H1 (cell line): ENCODE data around the gene MYDGF. TPM values are rescaled to one million over a fixed set of nuclear protein-coding genes. Genes with fewer than 3 reads are reported as not detected.

Experiments used
- CTCF ChIA-PET: fragments of 300-600 bp; sonication (Branson Sonifier 250); formaldehyde crosslinking; loops from one replicate; lab custom pipeline; 2021; ENCODE audit not compliant: partially characterized antibody; lab: Charles Lee
- POLR2A ChIA-PET: fragments of 300-600 bp; sonication (Branson Sonifier 250); formaldehyde crosslinking; loops from one replicate; lab custom pipeline; 2021; ENCODE audit warnings: inconsistent platforms; ENCODE audit not compliant: partially characterized antibody; lab: Charles Lee
- DNase-seq, 2 experiments: peaks; one replicate each; pipeline versions ENCODE4 v3.0.0 to v3.0.0-alpha.2; 2010 to 2022; ENCODE audit warnings: low spot score in 2 of 2, low read depth in 1 of 2, mixed read lengths in 1 of 2
- FAIRE-seq: peaks from 2 replicates; lab custom pipeline; 2011; peaks lifted over from hg19 to GRCh38; lab: Jason Lieb, UNC
- H2AFZ ChIP-seq: 2 replicates; pipeline ENCODE4 v1.8.1; 2012; ENCODE audit warnings: low read length, inconsistent platforms
- H2AK5ac ChIP-seq: 2 replicates; pipeline ENCODE4 v1.6.1; 2013; ENCODE audit warnings: low read depth, low read length
- H2BK120ac ChIP-seq: replicated peaks from 2 replicates; pipeline ENCODE3; 2013; ENCODE audit warnings: low read depth, low read length, inconsistent platforms
- H2BK12ac ChIP-seq: 2 replicates; pipeline ENCODE4 v1.6.1; 2013; ENCODE audit warnings: low read depth, low read length
- H2BK15ac ChIP-seq: 2 replicates; pipeline ENCODE4 v1.6.1; 2013; ENCODE audit warnings: low read length
- H2BK20ac ChIP-seq: 2 replicates; pipeline ENCODE4 v1.6.1; 2013; ENCODE audit warnings: low read length
- H2BK5ac ChIP-seq: 2 replicates; pipeline ENCODE4 v1.6.1; 2013; ENCODE audit warnings: low read depth, low read length
- H3K14ac ChIP-seq: 2 replicates; pipeline ENCODE4 v1.6.1; 2013; ENCODE audit warnings: inconsistent platforms; ENCODE audit not compliant: insufficient read length
- H3K18ac ChIP-seq: 2 replicates; pipeline ENCODE4 v1.6.1; 2013; ENCODE audit warnings: low read length; ENCODE audit errors: extremely low read depth
- H3K23ac ChIP-seq: 2 replicates; pipeline ENCODE4 v1.6.1; 2013; ENCODE audit warnings: inconsistent platforms; ENCODE audit not compliant: insufficient read length
- H3K23me2 ChIP-seq: 2 replicates; pipeline ENCODE4 v1.6.1; 2013; ENCODE audit warnings: low read depth, low read length
- H3K27ac ChIP-seq: 2 replicates; pipeline ENCODE4 v1.6.1; 2011; ENCODE audit warnings: low read depth, low read length, inconsistent platforms
- H3K27me3 ChIP-seq, 4 experiments: replicated peaks in 1 of 4; 1 replicate in 1 of 4; 2 replicates in 3 of 4; pipeline versions ENCODE4 v1.6.1 to v1.8.1; 2011 to 2013; ENCODE audit warnings: low read length in 3 of 4, mild to moderate bottlenecking in 3 of 4, inconsistent platforms in 2 of 4, mixed read lengths in 2 of 4, moderate library complexity in 1 of 4; ENCODE audit not compliant: control insufficient read depth in 3 of 4, insufficient read depth in 3 of 4; ENCODE audit errors: extremely low read depth in 1 of 4
- H3K36me3 ChIP-seq, 4 experiments: 2 replicates each; pipeline versions ENCODE4 v1.6.1 to v1.8.1; 2011 to 2013; ENCODE audit warnings: mild to moderate bottlenecking in 4 of 4, low read length in 3 of 4, moderate library complexity in 2 of 4, control low read depth in 1 of 4, inconsistent platforms in 1 of 4; ENCODE audit not compliant: insufficient read depth in 4 of 4, control insufficient read depth in 2 of 4
- H3K4ac ChIP-seq: replicated peaks from 2 replicates; pipeline ENCODE3; 2013; ENCODE audit warnings: low read length, low read depth, mixed read lengths, inconsistent platforms; ENCODE audit not compliant: insufficient read length
- H3K4me1 ChIP-seq, 4 experiments: replicated peaks in 1 of 4; 1 replicate in 1 of 4; 2 replicates in 3 of 4; pipeline versions ENCODE4 v1.6.1 to v1.8.1; 2011 to 2013; ENCODE audit warnings: low read length in 3 of 4, inconsistent platforms in 2 of 4, mixed read lengths in 1 of 4; ENCODE audit not compliant: insufficient read depth in 4 of 4, control insufficient read depth in 3 of 4
- H3K4me2 ChIP-seq, 2 experiments: 2 replicates each; pipeline versions ENCODE4 v1.6.1 to v1.8.1; 2011 to 2013; ENCODE audit warnings: low read depth in 2 of 2, low read length in 2 of 2, control low read depth in 1 of 2, inconsistent platforms in 1 of 2, mild to moderate bottlenecking in 1 of 2; ENCODE audit not compliant: insufficient read depth in 1 of 2
- H3K4me3 ChIP-seq, 4 experiments: fragments of 200-600, 300-600 bp in 1 of 4; sonication (generic), shearing (Covaris generic), sonication (Bioruptor Twin) in 1 of 4; 2 replicates each; pipeline versions ENCODE4 v1.5.1 to v1.8.1; 2011 to 2016; ENCODE audit warnings: low read length in 4 of 4, low read depth in 3 of 4, control low read depth in 2 of 4, inconsistent platforms in 2 of 4, mild to moderate bottlenecking in 2 of 4, mixed read lengths in 1 of 4, moderate library complexity in 1 of 4; ENCODE audit not compliant: insufficient read depth in 2 of 4; ENCODE audit errors: extremely low read depth in 1 of 4
- H3K56ac ChIP-seq: replicated peaks from 2 replicates; pipeline ENCODE3; 2013; ENCODE audit warnings: low read depth, mild to moderate bottlenecking, mixed read lengths, low read length, inconsistent platforms; ENCODE audit not compliant: insufficient read length
- H3K79me1 ChIP-seq: 2 replicates; pipeline ENCODE4 v1.6.1; 2013; ENCODE audit warnings: low read depth, low read length, control low read depth
- H3K79me2 ChIP-seq, 2 experiments: 2 replicates each; pipeline versions ENCODE4 v1.6.1 to v1.8.1; 2012 to 2013; ENCODE audit warnings: low read length in 2 of 2, mild to moderate bottlenecking in 2 of 2, inconsistent platforms in 1 of 2; ENCODE audit not compliant: insufficient read depth in 2 of 2, control insufficient read depth in 1 of 2
- H3K9ac ChIP-seq, 4 experiments: replicated peaks in 1 of 4; 1 replicate in 1 of 4; 2 replicates in 3 of 4; pipeline versions ENCODE4 v1.6.1 to v1.8.1; 2011 to 2013; ENCODE audit warnings: low read depth in 3 of 4, low read length in 3 of 4, control low read depth in 2 of 4, mild to moderate bottlenecking in 2 of 4, moderate library complexity in 2 of 4, inconsistent platforms in 1 of 4; ENCODE audit errors: extremely low read depth in 1 of 4
- H3K9me3 ChIP-seq, 2 experiments: 2 replicates each; pipeline versions ENCODE4 v1.6.1 to v1.8.1; 2012 to 2013; ENCODE audit warnings: mild to moderate bottlenecking in 2 of 2, moderate library complexity in 2 of 2, control low read depth in 1 of 2, inconsistent platforms in 1 of 2, low read depth in 1 of 2, low read length in 1 of 2, mixed read lengths in 1 of 2; ENCODE audit not compliant: insufficient read depth in 2 of 2
- H4K20me1 ChIP-seq, 2 experiments: replicated peaks in 1 of 2; 2 replicates each; pipeline versions ENCODE3 to v1.8.1; 2011 to 2013; ENCODE audit warnings: inconsistent platforms in 2 of 2, low read length in 2 of 2, mild to moderate bottlenecking in 1 of 2; ENCODE audit not compliant: insufficient read depth in 2 of 2, control insufficient read depth in 1 of 2
- H4K5ac ChIP-seq: 2 replicates; pipeline ENCODE4 v1.6.1; 2013; ENCODE audit warnings: low read length, low read depth, mixed read lengths, inconsistent platforms; ENCODE audit not compliant: insufficient read length
- H4K8ac ChIP-seq: 2 replicates; pipeline ENCODE4 v1.8.0; 2013; ENCODE audit warnings: mild to moderate bottlenecking, moderate library complexity, low read length, inconsistent platforms; ENCODE audit not compliant: insufficient read depth; ENCODE audit errors: extremely low read depth
- H4K91ac ChIP-seq: replicated peaks from 2 replicates; pipeline ENCODE3; 2013; ENCODE audit warnings: low read length, mixed read lengths, inconsistent platforms; ENCODE audit not compliant: insufficient read length
- BCL11A ChIP-seq, 2 experiments: IDR thresholded peaks; one replicate each; pipeline ENCODE4 v1.6.1; 2011; ENCODE audit warnings: low read depth in 2 of 2, low read length in 2 of 2, mild to moderate bottlenecking in 2 of 2
- CHD1 ChIP-seq: IDR thresholded peaks from 2 replicates; pipeline ENCODE4 v1.6.1; 2012; ENCODE audit warnings: low read depth, low read length, improper control_type of control experiment
- CHD2 ChIP-seq: IDR thresholded peaks from 2 replicates; pipeline ENCODE4 v1.6.1; 2012; ENCODE audit warnings: low read length, improper control_type of control experiment
- POLR2A ChIP-seq, 2 experiments: IDR thresholded peaks; 1 replicate in 1 of 2; 2 replicates in 1 of 2; pipeline ENCODE4 v1.6.1; 2011; ENCODE audit warnings: low read depth in 2 of 2, low read length in 2 of 2, mild to moderate bottlenecking in 2 of 2; ENCODE audit errors: control extremely low read depth in 1 of 2
- WGBS, 2 experiments: shearing (Covaris generic) in 1 of 2; methylation state at CpG; one replicate each; pipeline versions ENCODE4 v1.1.6 to v1.1.7; 2013 to 2015; ENCODE audit warnings: low lambda C conversion rate in 2 of 2, mixed read lengths in 2 of 2, inconsistent platforms in 1 of 2, low coverage in 1 of 2, missing lambda C conversion rate in 1 of 2; ENCODE audit not compliant: insufficient replicate concordance in 2 of 2, insufficient coverage in 1 of 2, insufficient read length in 1 of 2; ENCODE audit errors: extremely low coverage in 1 of 2, missing lambda C conversion rate in 1 of 2; 5-methylcytosine and 5-hydroxymethylcytosine counted together
- polyA plus RNA-seq, 7 experiments: library from polyadenylated mRNA; depleted of rRNA in 3 of 7; stranded (reverse) in 5 of 7; unstranded in 2 of 7; fragments of >200 nt in 5 of 7; fragments of 200-250 nt in 2 of 7; gene quantifications; 1 replicate in 5 of 7; 2 replicates in 1 of 7; 4 replicates in 1 of 7; pipeline versions ENCODE4 v1.2.1 to v1.2.3, GENCODE V29; 2011 to 2013; ENCODE audit warnings: missing spikeins in 2 of 7, mixed read lengths in 2 of 7
- total RNA-seq: library from RNA; stranded (reverse); fragmentation: NEBNext Ultra II Directional; extraction: Animal tissue kit (Norgen Biotek cat#: 25700); gene quantifications from 2 replicates; pipeline ENCODE4 v1.2.1, GENCODE V29; 2021

The MYDGF gene
- total and polyA plus RNA-seq, 2 of the 8 experiments (the other 6 are each of a cell fraction or from before 2014, with no cell fraction given): 40.6 to 51.1 TPM

GRCh38 chr19:4641132-4641531, 29.0 kb downstream of the MYDGF start:
- Histone ChIP-seq H2AK5ac (no peak overlapping the region), H3K23ac (no peak overlapping the region), H4K8ac (peak overlapping the region; percentile 23; the same call in 1 of the 2 replicates), H3K27me3 (peaks cover 0 to 13% (median 10%) of the 10 kb centered on the region in 4 experiments; a peak in 5 of 7 replicates), H3K56ac (no peak overlapping the region), H3K79me2 (no peaks in the 10 kb centered on the region), H3K4me2 (no peak overlapping the region), H3K14ac (no peak overlapping the region), H2BK5ac (0 out of 2 replicates have a peak overlapping the region, but pooled peaks have one; percentile 52), H4K20me1 (peaks cover 0 to 3% of the 10 kb centered on the region in 2 experiments), H3K27ac (no peak overlapping the region), H3K36me3 (no peaks in the 10 kb centered on the region), H2AFZ (no peak overlapping the region), H2BK120ac (no peak overlapping the region), H4K91ac (no peak overlapping the region), H3K79me1 (peaks cover 6% of the 10 kb centered on the region; the same call in 1 of the 2 replicates), H3K4me1 (peaks cover 0 to 8% (median 5%) of the 10 kb centered on the region in 4 experiments; a peak in 3 of 7 replicates), H2BK12ac (no peak overlapping the region), H2BK15ac (no peak overlapping the region), H2BK20ac (no peak overlapping the region), H3K18ac (no peak overlapping the region), H3K23me2 (peaks cover 7% of the 10 kb centered on the region; the same call in 1 of the 2 replicates), H3K9ac (no peak overlapping the region), H4K5ac (no peak overlapping the region), H3K4me3 (no peak overlapping the region), H3K4ac (no peak overlapping the region), H3K9me3 (no peaks in the 10 kb centered on the region)
- FAIRE-seq (no peak), DNase-seq (no peak)
- ChIA-PET POLR2A (interaction anchor here (1.3 to 1.8 kb wide), 2 partner anchors 9 to 17 kb away, joined by 4 to 6 read pairs; no protein-coding TSS in a partner anchor), CTCF (interaction anchor here (1.1 to 1.7 kb wide), 5 partner anchors 8 to 84 kb away, joined by 3 to 6 read pairs (median 4); no protein-coding TSS in a partner anchor)
- WGBS, 2 experiments: 81% methylated on average over 14 of the region's 14 CpGs; no CpG with 5 or more reads in 1 of the 2 experiments
- TF ChIP-seq CHD2 (no peak), BCL11A (IDR thresholded peaks at IDR 0.05; ENCODE audit: low read depth in 2 of 2, low read length in 2 of 2) (no peak), POLR2A (IDR thresholded peaks at IDR 0.05; ENCODE audit: control extremely low read depth in 1 of 2, low read depth in 2 of 2, low read length in 2 of 2) (no peak), CHD1 (no peak)
